ENCODE results near the gene TRERF1. TPM values are rescaled to one million over a fixed set of nuclear protein-coding genes. Genes with fewer than 3 reads are reported as not detected.

Gene TRERF1
- polyA plus RNA-seq, 1 of the 3 experiments (the other 2 are of a cell fraction) = 3.6 TPM

DNA sequence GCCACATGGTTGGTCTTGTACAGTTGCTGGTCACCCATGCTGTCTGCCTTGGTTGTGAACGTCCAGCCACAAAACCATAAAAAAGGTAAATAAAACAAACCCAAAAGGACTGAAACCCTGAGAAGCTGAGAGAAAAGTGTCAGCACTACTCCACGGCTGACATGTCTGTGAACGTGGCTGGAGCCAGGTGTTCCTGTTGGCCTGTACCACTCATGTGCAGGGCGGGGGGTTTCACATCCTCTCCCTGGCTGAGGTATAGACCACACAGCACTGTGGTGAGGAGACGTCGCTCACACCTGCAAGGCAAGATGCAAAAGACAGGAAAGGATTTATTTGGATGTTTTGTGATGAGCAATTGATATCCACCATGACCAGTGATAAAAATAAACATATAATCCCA lies 182.2 kb downstream of the TRERF1 start:
- Histone ChIP-seq H3K79me2 (ENCODE audit: insufficient read depth) (no peaks in the 10 kb centered on the region), H2AFZ (ENCODE audit: low read depth) (no peak overlapping the region), H3K9ac (no peak overlapping the region), H3K4me3 (ENCODE audit: low read depth in 2 of 2, low read length in 1 of 2) (no peak overlapping the region), H3K4me1 (ENCODE audit: control insufficient read depth in 1 of 2, insufficient read depth in 2 of 2, low read depth in 1 of 2, low read length in 1 of 2) (no peaks in the 10 kb centered on the region; a peak in 1 of 4 replicates), H4K20me1 (ENCODE audit: insufficient read depth) (no peaks in the 10 kb centered on the region), H3K36me3 (replicated peaks in 1 of 2; ENCODE audit: control insufficient read depth in 1 of 2, insufficient read depth in 2 of 2, low read length in 1 of 2) (peaks cover 0 to 6% of the 10 kb centered on the region in 2 experiments), H3K27me3 (ENCODE audit: insufficient read depth) (no peaks in the 10 kb centered on the region), H3F3A (replicated peaks; ENCODE audit: insufficient read depth) (no peaks in the 10 kb centered on the region), H3K4me2 (no peak overlapping the region), H3K9me2 (no peaks in the 10 kb centered on the region), H3K9me3 (no peaks in the 10 kb centered on the region), H3K27ac (ENCODE audit: low read depth in 2 of 2, low read length in 1 of 2) (no peak overlapping the region)
- ChIA-PET POLR2A (no interaction called here), CTCF (interaction anchor here (0.8 kb wide), 1 partner anchor 9 kb away, joined by 4 read pairs; no protein-coding TSS in a partner anchor)
- WGBS (ENCODE audit: low lambda C conversion rate) = 92% methylated on average over 3 of the region's 6 CpGs
- TF ChIP-seq, protein P1, sequence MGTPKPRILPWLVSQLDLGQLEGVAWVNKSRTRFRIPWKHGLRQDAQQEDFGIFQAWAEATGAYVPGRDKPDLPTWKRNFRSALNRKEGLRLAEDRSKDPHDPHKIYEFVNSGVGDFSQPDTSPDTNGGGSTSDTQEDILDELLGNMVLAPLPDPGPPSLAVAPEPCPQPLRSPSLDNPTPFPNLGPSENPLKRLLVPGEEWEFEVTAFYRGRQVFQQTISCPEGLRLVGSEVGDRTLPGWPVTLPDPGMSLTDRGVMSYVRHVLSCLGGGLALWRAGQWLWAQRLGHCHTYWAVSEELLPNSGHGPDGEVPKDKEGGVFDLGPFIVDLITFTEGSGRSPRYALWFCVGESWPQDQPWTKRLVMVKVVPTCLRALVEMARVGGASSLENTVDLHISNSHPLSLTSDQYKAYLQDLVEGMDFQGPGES (IDR thresholded peaks at IDR 0.05; ENCODE audit: low read depth, low read length) = no peak
- TF ChIP-seq FOXJ3 (CRISPR knock-in tag; IDR thresholded peaks at IDR 0.05) = no peak
- no peak for TF ChIP-seq FOSL2 (IDR thresholded peaks at IDR 0.05; ENCODE audit: borderline replicate concordance, low read depth)
- no peak for TF ChIP-seq EP300 (IDR thresholded peaks at IDR 0.05; ENCODE audit: borderline replicate concordance in 1 of 2, low read depth in 1 of 2, low read length in 1 of 2)
- TF ChIP-seq ELF1 (IDR thresholded peaks at IDR 0.05) = no peak
- TF ChIP-seq, protein P2, sequence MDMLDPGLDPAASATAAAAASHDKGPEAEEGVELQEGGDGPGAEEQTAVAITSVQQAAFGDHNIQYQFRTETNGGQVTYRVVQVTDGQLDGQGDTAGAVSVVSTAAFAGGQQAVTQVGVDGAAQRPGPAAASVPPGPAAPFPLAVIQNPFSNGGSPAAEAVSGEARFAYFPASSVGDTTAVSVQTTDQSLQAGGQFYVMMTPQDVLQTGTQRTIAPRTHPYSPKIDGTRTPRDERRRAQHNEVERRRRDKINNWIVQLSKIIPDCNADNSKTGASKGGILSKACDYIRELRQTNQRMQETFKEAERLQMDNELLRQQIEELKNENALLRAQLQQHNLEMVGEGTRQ (IDR thresholded peaks at IDR 0.05; ENCODE audit: borderline replicate concordance, low read depth, low read length) = no peak
- TF ChIP-seq POLR2AphosphoS5 (IDR thresholded peaks at IDR 0.05; ENCODE audit: low read depth, low read length) = no peak
- no peak for TF ChIP-seq TEAD4 (IDR thresholded peaks at IDR 0.05; ENCODE audit: borderline replicate concordance, insufficient read depth)
- no peak for TF ChIP-seq SMC3 (IDR thresholded peaks at IDR 0.05; ENCODE audit: low read depth, low read length)
- DNase-seq = no peak

GRCh38 chr6:42268835-42269204 lies 182.9 kb downstream of the TRERF1 start:
- Histone ChIP-seq H3K4me3 (ENCODE audit: low read depth in 2 of 2, low read length in 1 of 2) (no peak overlapping the region), H3K4me1 (ENCODE audit: control insufficient read depth in 1 of 2, insufficient read depth in 2 of 2, low read depth in 1 of 2, low read length in 1 of 2) (no peaks in the 10 kb centered on the region; a peak in 1 of 4 replicates), H2AFZ (ENCODE audit: low read depth) (no peak overlapping the region), H3K27ac (ENCODE audit: low read depth in 2 of 2, low read length in 1 of 2) (no peak overlapping the region), H4K20me1 (ENCODE audit: insufficient read depth) (no peaks in the 10 kb centered on the region), H3K79me2 (ENCODE audit: insufficient read depth) (no peaks in the 10 kb centered on the region), H3K36me3 (replicated peaks in 1 of 2; ENCODE audit: control insufficient read depth in 1 of 2, insufficient read depth in 2 of 2, low read length in 1 of 2) (peaks cover 0 to 6% of the 10 kb centered on the region in 2 experiments), H3K4me2 (no peak overlapping the region), H3K9me3 (no peaks in the 10 kb centered on the region), H3F3A (replicated peaks; ENCODE audit: insufficient read depth) (no peaks in the 10 kb centered on the region), H3K27me3 (ENCODE audit: insufficient read depth) (no peaks in the 10 kb centered on the region), H3K9me2 (no peaks in the 10 kb centered on the region), H3K9ac (no peak overlapping the region)
- no peak for DNase-seq
- CTCF ChIA-PET = no interaction called here
- WGBS (ENCODE audit: low lambda C conversion rate) = 85% methylated on average over 4 of the region's 7 CpGs
- POLR2A ChIA-PET = no interaction called here
- TF ChIP-seq POLR2AphosphoS5 (IDR thresholded peaks at IDR 0.05; ENCODE audit: low read depth, low read length) = no peak
- TF ChIP-seq EP300 (IDR thresholded peaks at IDR 0.05; ENCODE audit: borderline replicate concordance in 1 of 2, low read depth in 1 of 2, low read length in 1 of 2) = no peak
- TF ChIP-seq JUND (IDR thresholded peaks at IDR 0.05) = no peak
- no peak for TF ChIP-seq FOSL2 (IDR thresholded peaks at IDR 0.05; ENCODE audit: borderline replicate concordance, low read depth)
- no peak for TF ChIP-seq NFIC (IDR thresholded peaks at IDR 0.05; ENCODE audit: borderline replicate concordance)
- TF ChIP-seq, protein P3, sequence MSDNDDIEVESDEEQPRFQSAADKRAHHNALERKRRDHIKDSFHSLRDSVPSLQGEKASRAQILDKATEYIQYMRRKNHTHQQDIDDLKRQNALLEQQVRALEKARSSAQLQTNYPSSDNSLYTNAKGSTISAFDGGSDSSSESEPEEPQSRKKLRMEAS (IDR thresholded peaks at IDR 0.05; ENCODE audit: low read depth) = no peak

Measured in SK-N-SH (cell line).